ENCODE results near the gene SHBG.
"Not testable (repeated sequence)": the region's sequence is repeated elsewhere in the genome, so short reads cannot be mapped to it uniquely, and the experiment has no call there.

SHBG gene

GRCh38 chr17:7611635-7612293 lies 18.2 kb upstream of the SHBG start:
- no peak for FAIRE-seq

- FAIRE-seq, result no peak
Measured at GRCh38 chr17:7612294-7612640, 17.7 kb upstream of the SHBG start.

GRCh38 chr17:7613769-7614424 lies 16.0 kb upstream of the SHBG start:
- no peak for FAIRE-seq

- peak; percentile 99 for FAIRE-seq
Measured at GRCh38 chr17:7614425-7615264, 15.3 kb upstream of the SHBG start, which contains the start of gene FXR2. TSS of gene FXR2 (minus strand) at chr17:7614897. CDS start at chr17:7614532, 365 bp downstream.

- no peak for FAIRE-seq
Measured at GRCh38 chr17:7615265-7615747, 14.6 kb upstream of the SHBG start.

GRCh38 chr17:7618608-7619007 lies 11.3 kb upstream of the SHBG start:
- no peak for FAIRE-seq

- no peak for FAIRE-seq
Measured at GRCh38 chr17:7620835-7621234, 9.1 kb upstream of the SHBG start.

GRCh38 chr17:7623661-7624060 lies 6.3 kb upstream of the SHBG start:
- no peak for FAIRE-seq

GRCh38 chr17:7625749-7626148 lies 4.2 kb upstream of the SHBG start:
- FAIRE-seq, result not testable (repeated sequence)

GRCh38 chr17:7626307-7626706 lies 3.6 kb upstream of the SHBG start:
- no peak for FAIRE-seq

GRCh38 chr17:7626956-7627249 lies 3.0 kb upstream of the SHBG start:
- no peak for FAIRE-seq

GRCh38 chr17:7627250-7628121 lies 2.4 kb upstream of the SHBG start, which contains the start of gene SAT2:
TSS of gene SAT2 (minus strand) at chr17:7627821. CDS start at chr17:7627635, 186 bp downstream.
- peak; percentile 95 for FAIRE-seq

GRCh38 chr17:7631398-7632380 lies 1.8 kb downstream of the SHBG start:
- FAIRE-seq, result no peak

- peak; percentile 88 for FAIRE-seq
Measured at GRCh38 chr17:7632492-7632894, 2.6 kb downstream of the SHBG start.

GRCh38 chr17:7633093-7633492 lies 3.2 kb downstream of the SHBG start:
- no peak for FAIRE-seq

- FAIRE-seq, result no peak
Measured at GRCh38 chr17:7634384-7634783, 4.4 kb downstream of the SHBG start.

GRCh38 chr17:7636163-7636562 lies 6.2 kb downstream of the SHBG start:
- FAIRE-seq, result no peak

- FAIRE-seq, result no peak
Measured at GRCh38 chr17:7640783-7641182, 10.8 kb downstream of the SHBG start.

GRCh38 chr17:7641635-7642034 lies 11.7 kb downstream of the SHBG start:
- FAIRE-seq, result not testable (repeated sequence)

GRCh38 chr17:7644775-7645174 lies 14.8 kb downstream of the SHBG start:
- FAIRE-seq, result no peak

- no peak for FAIRE-seq
Measured at GRCh38 chr17:7646457-7646856, 16.5 kb downstream of the SHBG start.

Measured in G401.6 (cell line).